PC-3 (cell line): ENCODE measurements around the gene ABLIM2.

Experiments used
- EZH2phosphoT487 ChIP-seq: fragments of 300-600 bp; sonication (generic); IDR thresholded peaks from 2 replicates; pipeline ENCODE4 v1.6.1; 2018; ENCODE audit warnings: mild to moderate bottlenecking, antibody characterized with exemption, low read length, borderline replicate concordance
- TF ChIP-seq, protein P1 (sequence below): fragments of 300-600 bp; sonication (generic); conservative IDR thresholded peaks from 2 replicates; pipeline ENCODE4 v1.5.1; 2017; ENCODE audit warnings: antibody characterized with exemption, low read depth, mild to moderate bottlenecking, low read length

DNA sequence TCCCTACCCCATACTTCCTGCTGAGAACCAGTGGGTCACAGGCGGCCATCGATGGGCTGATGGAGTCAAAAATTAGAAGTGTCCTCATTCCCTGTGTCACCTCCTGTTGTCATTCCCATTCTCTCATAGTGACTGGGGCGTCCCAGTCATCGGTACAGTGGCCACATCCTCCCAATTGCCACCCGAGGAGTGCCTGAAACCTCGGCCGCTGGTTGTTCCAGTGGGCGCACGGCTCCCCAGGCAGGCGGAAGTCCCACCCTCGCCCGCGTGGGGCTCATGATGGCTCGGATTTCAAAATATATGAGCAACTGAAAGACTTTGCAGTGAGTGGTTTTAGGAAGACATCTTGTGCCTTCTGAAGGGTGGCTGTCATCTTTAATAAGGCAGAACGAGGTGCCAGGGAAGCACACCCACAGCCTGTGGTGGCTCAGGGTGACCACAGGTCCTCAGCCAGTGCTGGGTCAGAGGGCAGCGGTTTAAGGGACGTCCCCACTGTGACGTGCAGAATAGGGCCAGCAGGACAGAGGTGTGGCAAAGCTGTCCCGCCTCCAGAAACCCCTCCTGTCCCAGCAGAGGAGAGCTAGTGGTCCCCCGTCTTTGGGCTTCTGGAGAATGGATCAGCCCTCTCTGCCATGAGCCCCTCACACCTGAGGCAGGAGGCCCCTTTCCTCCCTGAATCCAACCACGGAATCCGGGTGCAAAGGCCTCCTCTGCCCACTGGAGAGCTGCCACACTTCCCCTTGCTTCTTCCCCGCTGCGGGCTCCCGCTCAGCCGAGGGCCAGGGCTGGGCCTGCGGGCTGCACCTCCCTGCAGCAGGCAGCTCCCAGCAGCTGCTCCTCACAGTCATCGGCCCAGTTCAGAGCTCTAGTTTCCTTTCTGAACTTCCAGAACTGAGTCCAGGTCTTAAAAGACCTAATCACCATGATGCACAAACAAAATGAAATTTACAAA lies 90.4 kb downstream of the ABLIM2 start:
- TF ChIP-seq, protein P1, sequence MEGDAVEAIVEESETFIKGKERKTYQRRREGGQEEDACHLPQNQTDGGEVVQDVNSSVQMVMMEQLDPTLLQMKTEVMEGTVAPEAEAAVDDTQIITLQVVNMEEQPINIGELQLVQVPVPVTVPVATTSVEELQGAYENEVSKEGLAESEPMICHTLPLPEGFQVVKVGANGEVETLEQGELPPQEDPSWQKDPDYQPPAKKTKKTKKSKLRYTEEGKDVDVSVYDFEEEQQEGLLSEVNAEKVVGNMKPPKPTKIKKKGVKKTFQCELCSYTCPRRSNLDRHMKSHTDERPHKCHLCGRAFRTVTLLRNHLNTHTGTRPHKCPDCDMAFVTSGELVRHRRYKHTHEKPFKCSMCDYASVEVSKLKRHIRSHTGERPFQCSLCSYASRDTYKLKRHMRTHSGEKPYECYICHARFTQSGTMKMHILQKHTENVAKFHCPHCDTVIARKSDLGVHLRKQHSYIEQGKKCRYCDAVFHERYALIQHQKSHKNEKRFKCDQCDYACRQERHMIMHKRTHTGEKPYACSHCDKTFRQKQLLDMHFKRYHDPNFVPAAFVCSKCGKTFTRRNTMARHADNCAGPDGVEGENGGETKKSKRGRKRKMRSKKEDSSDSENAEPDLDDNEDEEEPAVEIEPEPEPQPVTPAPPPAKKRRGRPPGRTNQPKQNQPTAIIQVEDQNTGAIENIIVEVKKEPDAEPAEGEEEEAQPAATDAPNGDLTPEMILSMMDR, result no peak
- TF ChIP-seq EZH2phosphoT487, result no peak
